KMS-11 (cell line): ENCODE data around the gene CTRB1.
"Not testable (repeated sequence)": the region's sequence is repeated elsewhere in the genome, so short reads cannot be mapped to it uniquely, and the experiment has no call there.

Source experiments
- H2AFZ ChIP-seq: fragments of 200-600 bp; sonication (generic); 2 replicates; pipeline ENCODE4 v1.6.1; 2016; ENCODE audit warnings: antibody characterized with exemption, mixed run types, low read depth
- H3K27ac ChIP-seq: fragments of 200-600 bp; sonication (generic); 2 replicates; pipeline ENCODE4 v1.6.1; 2016; ENCODE audit warnings: mild to moderate bottlenecking, mixed run types
- H3K27me3 ChIP-seq: fragments of 200-600 bp; sonication (generic); 2 replicates; pipeline ENCODE4 v1.6.1; 2017; ENCODE audit warnings: mild to moderate bottlenecking, low read depth, mixed run types, moderate library complexity; ENCODE audit not compliant: insufficient read depth
- H3K36me3 ChIP-seq: fragments of 200-600 bp; sonication (generic); 2 replicates; pipeline ENCODE4 v1.6.1; 2017; ENCODE audit warnings: mild to moderate bottlenecking, mixed run types; ENCODE audit not compliant: insufficient read depth
- H3K4me1 ChIP-seq: fragments of 200-600 bp; sonication (generic); 2 replicates; pipeline ENCODE4 v1.6.1; 2016; ENCODE audit warnings: mild to moderate bottlenecking, low read depth, mixed run types; ENCODE audit not compliant: poor library complexity, severe bottlenecking
- H3K4me2 ChIP-seq: fragments of 200-600 bp; sonication (generic); 2 replicates; pipeline ENCODE4 v1.7.0; 2016; ENCODE audit warnings: mild to moderate bottlenecking, mixed run types
- H3K4me3 ChIP-seq: fragments of 200-600 bp; sonication (generic); IDR thresholded peaks from 2 replicates; pipeline ENCODE4 v1.6.1; 2017; ENCODE audit warnings: low read depth, low read length, mixed read lengths; ENCODE audit not compliant: insufficient read depth
- H3K79me2 ChIP-seq: fragments of 200-600 bp; sonication (generic); 2 replicates; pipeline ENCODE4 v1.6.1; 2016; ENCODE audit warnings: low read depth, mixed run types; ENCODE audit not compliant: insufficient read depth
- H3K9ac ChIP-seq: fragments of 200-600 bp; sonication (generic); 2 replicates; pipeline ENCODE4 v1.6.1; 2016; ENCODE audit warnings: mild to moderate bottlenecking, mixed run types
- H4K20me1 ChIP-seq: fragments of 200-600 bp; sonication (generic); 2 replicates; pipeline ENCODE4 v1.6.1; 2016; ENCODE audit warnings: mild to moderate bottlenecking, mixed run types; ENCODE audit not compliant: insufficient read depth
- CTCF ChIP-seq: fragments of 200-600 bp; sonication (generic); conservative IDR thresholded peaks from 2 replicates; pipeline ENCODE4 v1.6.1; 2017; ENCODE audit warnings: low read depth, mild to moderate bottlenecking, antibody characterized with exemption, low read length, moderate library complexity, mixed read lengths

The CTRB1 gene

GRCh38 chr16:75205961-75206748 is 12.6 kb upstream of the CTRB1 start:
- not testable (repeated sequence) for H3K4me2 ChIP-seq, H3K9ac ChIP-seq, H3K79me2 ChIP-seq, H3K27me3 ChIP-seq, H3K4me3 ChIP-seq, H3K4me1 ChIP-seq, H3K27ac ChIP-seq, H2AFZ ChIP-seq, H3K36me3 ChIP-seq, H4K20me1 ChIP-seq

- Histone ChIP-seq H3K4me2 (no peak within 1 kb of the TSS), H4K20me1 (no peaks in the 10 kb centered on the region), H3K4me1 (no peaks in the 10 kb centered on the region), H3K27me3 (no peaks in the 10 kb centered on the region), H3K27ac (no peak within 1 kb of the TSS), H3K9ac (no peak within 1 kb of the TSS), H3K79me2 (no peaks in the 10 kb centered on the region), H3K4me3 (no peak within 1 kb of the TSS), H2AFZ (no peak within 1 kb of the TSS), H3K36me3 (no peaks in the 10 kb centered on the region)
- TF ChIP-seq CTCF: no peak
Measured at GRCh38 chr16:75206749-75207451, 11.9 kb upstream of the CTRB1 start, which contains the start of gene CTRB2. TSS of gene CTRB2 (minus strand) at chr16:75207161. CDS start at chr16:75207141, 20 bp downstream.

- Histone ChIP-seq H3K9ac (no peak overlapping the region), H3K27ac (no peak overlapping the region), H3K4me1 (no peaks in the 10 kb centered on the region), H3K27me3 (no peaks in the 10 kb centered on the region), H2AFZ (no peak overlapping the region), H3K79me2 (no peaks in the 10 kb centered on the region), H3K4me2 (no peak overlapping the region), H3K4me3 (no peak overlapping the region), H3K36me3 (no peaks in the 10 kb centered on the region), H4K20me1 (no peaks in the 10 kb centered on the region)
- TF ChIP-seq CTCF: no peak
Measured at GRCh38 chr16:75207831-75208230, 11.0 kb upstream of the CTRB1 start.

GRCh38 chr16:75208242-75208825 is 10.5 kb upstream of the CTRB1 start:
- Histone ChIP-seq H3K79me2 (no peaks in the 10 kb centered on the region), H3K4me2 (no peak overlapping the region), H3K36me3 (no peaks in the 10 kb centered on the region), H2AFZ (no peak overlapping the region), H3K4me1 (no peaks in the 10 kb centered on the region), H3K4me3 (no peak overlapping the region), H4K20me1 (no peaks in the 10 kb centered on the region), H3K27me3 (no peaks in the 10 kb centered on the region), H3K27ac (no peak overlapping the region), H3K9ac (no peak overlapping the region)
- no peak for TF ChIP-seq CTCF
